Inflammatory macrophage treated with lipopolysaccharide for 4 hours (primary cell): Measurements from ENCODE around the gene SERAC1.
A peak's percentile ranks its signal among the peaks of the same experiment; 100 is the strongest.
"Not testable (repeated sequence)": the region's sequence is repeated elsewhere in the genome, so short reads cannot be mapped to it uniquely, and the experiment has no call there.

Experiments used
- DNase-seq: peaks from one replicate; pipeline ENCODE4 v3.0.0-alpha.2; 2020

Gene SERAC1

GRCh38 chr6:158174024-158174423 is 6.0 kb upstream of the SERAC1 start:
- no peak for DNase-seq

- no peak for DNase-seq
These were observed 3.9 kb upstream of the SERAC1 start for GRCh38 chr6:158172001-158172400.

GRCh38 chr6:158170656-158171081 is 2.6 kb upstream of the SERAC1 start:
- DNase-seq, result no peak

- not testable (repeated sequence) for DNase-seq
These were observed 1.6 kb upstream of the SERAC1 start for GRCh38 chr6:158169634-158170033.

GRCh38 chr6:158165919-158166416 is 2.1 kb downstream of the SERAC1 start:
- DNase-seq, result no peak

GRCh38 chr6:158164579-158165170 is 3.4 kb downstream of the SERAC1 start:
- DNase-seq, result no peak

- peak; percentile 75 for DNase-seq
These were observed 6.4 kb downstream of the SERAC1 start for GRCh38 chr6:158161566-158162254.

- no peak for DNase-seq
These were observed 7.0 kb downstream of the SERAC1 start for GRCh38 chr6:158160932-158161539.

- no peak for DNase-seq
These were observed 9.3 kb downstream of the SERAC1 start for GRCh38 chr6:158158748-158159147.

- peak; percentile 74 for DNase-seq
These were observed 9.9 kb downstream of the SERAC1 start for GRCh38 chr6:158158123-158158522.

GRCh38 chr6:158157064-158157764 is 10.8 kb downstream of the SERAC1 start:
- no peak for DNase-seq

- no peak for DNase-seq
These were observed 13.2 kb downstream of the SERAC1 start for GRCh38 chr6:158154816-158155215.

GRCh38 chr6:158153576-158153975 is 14.5 kb downstream of the SERAC1 start:
- no peak for DNase-seq

GRCh38 chr6:158152659-158153058 is 15.4 kb downstream of the SERAC1 start:
- no peak for DNase-seq

- not testable (repeated sequence) for DNase-seq
These were observed 16.0 kb downstream of the SERAC1 start for GRCh38 chr6:158152025-158152424.

GRCh38 chr6:158150701-158151100 is 17.4 kb downstream of the SERAC1 start:
- DNase-seq, result no peak

- DNase-seq, result no peak
These were observed 18.4 kb downstream of the SERAC1 start for GRCh38 chr6:158149641-158150040.

GRCh38 chr6:158143700-158144099 is 24.4 kb downstream of the SERAC1 start:
- peak; percentile 36 for DNase-seq

GRCh38 chr6:158142789-158143188 is 25.3 kb downstream of the SERAC1 start:
- no peak for DNase-seq

GRCh38 chr6:158131926-158132325 is 36.1 kb downstream of the SERAC1 start:
- DNase-seq, result peak; percentile 15

- no peak for DNase-seq
These were observed 42.8 kb downstream of the SERAC1 start for GRCh38 chr6:158125271-158125670.

- no peak for DNase-seq
These were observed 43.8 kb downstream of the SERAC1 start for GRCh38 chr6:158124288-158124687.

- no peak for DNase-seq
These were observed 46.0 kb downstream of the SERAC1 start for GRCh38 chr6:158122048-158122447.
